ENCODE results near the gene KLF1. TPM values are rescaled to one million over a fixed set of nuclear protein-coding genes. Genes with fewer than 3 reads are reported as not detected.

KLF1 gene
- total RNA-seq (2021) (0.22 and 0.25 TPM in 2 replicates), Bru-seq, nascent RNA (percentile 17 among the genes with signal in this experiment), BruChase-seq, experiment 1, labeled RNA remaining after a 2-hour chase (not detected), BruChase-seq, experiment 2, labeled RNA remaining after a 6-hour chase (percentile 15 among the genes with signal in this experiment)
- long read RNA-seq: 0 reads

GRCh38 chr19:12886969-12887747, at the start of gene KLF1:
Gene KLF1 (minus strand): TSS chr19:12887201. CDS start chr19:12887140, 61 bp downstream.
- Histone ChIP-seq H3K4me1 (replicated peaks; ENCODE audit: insufficient read depth) (peaks cover 9% of the 10 kb centered on the region), H3K4me2 (peak within 1 kb of the TSS; percentile 84), H3K4me3 (peak within 1 kb of the TSS; percentile 65; the same call in 1 of the 2 replicates), H3F3A (ENCODE audit: insufficient read depth, low read depth) (peaks cover 12% of the 10 kb centered on the region; the same call in 1 of the 2 replicates), H2AFZ (no peak within 1 kb of the TSS), H3K27ac (no peak within 1 kb of the TSS), H3K79me2 (ENCODE audit: low read depth) (peaks cover 10% of the 10 kb centered on the region), H3K9me3 (ENCODE audit: insufficient read depth, low read depth) (peaks cover 11% of the 10 kb centered on the region; the same call in 1 of the 2 replicates), H3K27me3 (ENCODE audit: insufficient read depth, low read depth) (no peaks in the 10 kb centered on the region), H3K36me3 (ENCODE audit: low read depth) (no peaks in the 10 kb centered on the region), H4K20me1 (ENCODE audit: insufficient read depth) (no peaks in the 10 kb centered on the region), H3K9me2 (ENCODE audit: insufficient read depth) (no peaks in the 10 kb centered on the region)
- ChIA-PET POLR2A (ENCODE audit: unreplicated experiment) (no interaction called here), CTCF (interaction anchor here (0.6 kb wide), 2 partner anchors 24 to 75 kb away, joined by 3 to 13 read pairs; no protein-coding TSS in a partner anchor)
- no TSS peak for BruUV-seq (replicated peaks)
- intact Hi-C loops (cut with micrococcal nuclease; ENCODE audit: unreplicated experiment): no loop called here
- TF ChIP-seq EZH2 (IDR thresholded peaks at IDR 0.05; ENCODE audit: low read depth) (no peak), CTCF (conservative IDR thresholded peaks at IDR 0.05) (no peak)
- DNase-seq: peak in 1 of 2 experiments; percentile 21

- Histone ChIP-seq H3K79me2 (ENCODE audit: low read depth) (peaks cover 51% of the 10 kb centered on the region), H4K20me1 (ENCODE audit: insufficient read depth) (peaks cover 16% of the 10 kb centered on the region), H3K4me1 (replicated peaks; ENCODE audit: insufficient read depth) (peaks cover 31% of the 10 kb centered on the region), H3K9me3 (ENCODE audit: insufficient read depth, low read depth) (no peaks in the 10 kb centered on the region), H3F3A (ENCODE audit: insufficient read depth, low read depth) (peaks cover 22% of the 10 kb centered on the region), H3K4me2 (no peak overlapping the region), H3K27me3 (ENCODE audit: insufficient read depth, low read depth) (no peaks in the 10 kb centered on the region), H3K9me2 (ENCODE audit: insufficient read depth) (no peaks in the 10 kb centered on the region), H2AFZ (no peak overlapping the region), H3K36me3 (ENCODE audit: low read depth) (peaks cover 26% of the 10 kb centered on the region), H3K27ac (no peak overlapping the region), H3K4me3 (no peak overlapping the region)
- intact Hi-C loops (cut with micrococcal nuclease; ENCODE audit: unreplicated experiment): no loop called here
- no TSS peak for BruUV-seq (replicated peaks)
- TF ChIP-seq CTCF (conservative IDR thresholded peaks at IDR 0.05) (no peak), EZH2 (IDR thresholded peaks at IDR 0.05; ENCODE audit: low read depth) (no peak)
- ChIA-PET POLR2A (ENCODE audit: unreplicated experiment) (no interaction called here), CTCF (no interaction called here)
- no peak for DNase-seq
Measured at GRCh38 chr19:12936582-12936981, 49.6 kb upstream of the KLF1 start.

- no peak overlapping the region for H3K27ac ChIP-seq
- H3K79me2 ChIP-seq (ENCODE audit: low read depth): peaks cover 47% of the 10 kb centered on the region
- peaks cover 7% of the 10 kb centered on the region for H3F3A ChIP-seq (ENCODE audit: insufficient read depth, low read depth)
- TF ChIP-seq CTCF (conservative IDR thresholded peaks at IDR 0.05): no peak
- no peak for TF ChIP-seq EZH2 (IDR thresholded peaks at IDR 0.05; ENCODE audit: low read depth)
- peaks cover 12% of the 10 kb centered on the region for H4K20me1 ChIP-seq (ENCODE audit: insufficient read depth)
- no peak overlapping the region for H2AFZ ChIP-seq
- CTCF ChIA-PET: no interaction called here
- H3K4me3 ChIP-seq: no peak overlapping the region
- H3K4me1 ChIP-seq (replicated peaks; ENCODE audit: insufficient read depth): peaks cover 28% of the 10 kb centered on the region
- no peaks in the 10 kb centered on the region for H3K9me3 ChIP-seq (ENCODE audit: insufficient read depth, low read depth)
- no peak for DNase-seq
- intact Hi-C loops (cut with micrococcal nuclease; ENCODE audit: unreplicated experiment): no loop called here
- BruUV-seq (replicated peaks): no TSS peak
- H3K4me2 ChIP-seq: no peak overlapping the region
- no peaks in the 10 kb centered on the region for H3K9me2 ChIP-seq (ENCODE audit: insufficient read depth)
- peaks cover 20% of the 10 kb centered on the region for H3K36me3 ChIP-seq (ENCODE audit: low read depth)
- POLR2A ChIA-PET (ENCODE audit: unreplicated experiment): no interaction called here
- H3K27me3 ChIP-seq (ENCODE audit: insufficient read depth, low read depth): no peaks in the 10 kb centered on the region
Measured at GRCh38 chr19:12935071-12935470, 48.1 kb upstream of the KLF1 start.

Data from PC-9 (cell line).